ENCODE results near the gene LGALS4.
"Not testable (repeated sequence)": the region's sequence is repeated elsewhere in the genome, so short reads cannot be mapped to it uniquely, and the experiment has no call there.

Gene LGALS4, protein sequence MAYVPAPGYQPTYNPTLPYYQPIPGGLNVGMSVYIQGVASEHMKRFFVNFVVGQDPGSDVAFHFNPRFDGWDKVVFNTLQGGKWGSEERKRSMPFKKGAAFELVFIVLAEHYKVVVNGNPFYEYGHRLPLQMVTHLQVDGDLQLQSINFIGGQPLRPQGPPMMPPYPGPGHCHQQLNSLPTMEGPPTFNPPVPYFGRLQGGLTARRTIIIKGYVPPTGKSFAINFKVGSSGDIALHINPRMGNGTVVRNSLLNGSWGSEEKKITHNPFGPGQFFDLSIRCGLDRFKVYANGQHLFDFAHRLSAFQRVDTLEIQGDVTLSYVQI

GRCh38 chr19:38812841-38813320 lies at the start of gene LGALS4:
LGALS4 (minus strand) TSS chr19:38812945; CDS start chr19:38812886, 59 bp downstream.
- no peak for DNase-seq (ENCODE audit: low read depth in 2 of 2)

GRCh38 chr19:38861368-38861767 lies 48.6 kb upstream of the LGALS4 start:
- no peak for DNase-seq (ENCODE audit: low read depth in 2 of 2)

DNA sequence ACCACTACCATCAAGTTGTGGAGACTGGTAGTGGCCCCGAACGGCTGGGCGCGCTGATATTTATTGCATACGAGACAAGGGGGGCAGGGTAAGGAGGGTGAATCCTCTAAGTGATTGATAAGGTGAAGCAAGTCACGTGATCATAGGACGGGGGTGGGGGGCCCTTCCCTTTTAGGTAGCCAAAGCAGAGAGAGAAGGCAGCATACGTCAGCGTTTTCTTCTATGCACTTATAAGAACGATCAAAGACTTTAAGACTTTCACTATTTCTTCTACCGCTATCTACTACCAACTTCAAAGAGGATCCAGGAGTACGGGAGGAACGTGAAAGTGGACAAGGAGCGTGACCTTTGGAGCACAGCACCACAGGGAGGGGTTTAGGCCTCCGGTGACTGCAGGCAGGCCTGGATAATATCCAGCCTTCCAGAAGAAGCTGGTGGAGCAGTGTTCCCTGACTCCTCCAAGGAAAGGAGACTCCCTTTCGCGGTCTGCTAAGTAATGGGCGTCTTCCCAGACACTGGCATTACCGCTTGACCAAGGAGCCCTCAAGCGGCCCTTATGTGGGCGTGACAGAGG lies 47.0 kb upstream of the LGALS4 start:
- not testable (repeated sequence) for DNase-seq (ENCODE audit: low read depth in 2 of 2)

DNA sequence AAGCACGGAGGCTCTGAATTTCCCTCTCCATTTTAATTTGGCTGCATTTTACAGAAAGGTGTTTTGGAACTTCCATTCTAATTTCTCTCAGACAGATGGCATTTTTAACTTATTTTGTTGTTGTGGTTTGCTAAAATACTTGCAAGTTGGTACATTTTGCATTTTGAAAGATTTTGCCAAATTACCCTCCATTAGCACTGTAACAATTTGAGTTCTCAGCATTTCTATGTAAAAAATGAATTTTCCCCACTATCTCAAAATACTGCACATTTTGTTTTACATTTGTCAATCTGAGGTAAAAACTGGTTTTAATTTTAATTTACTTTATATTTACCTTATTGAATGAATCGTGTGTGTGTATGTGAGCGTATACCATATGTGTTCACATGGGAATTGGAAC lies 44.1 kb upstream of the LGALS4 start:
- DNase-seq (ENCODE audit: low read depth in 2 of 2) = no peak

DNA sequence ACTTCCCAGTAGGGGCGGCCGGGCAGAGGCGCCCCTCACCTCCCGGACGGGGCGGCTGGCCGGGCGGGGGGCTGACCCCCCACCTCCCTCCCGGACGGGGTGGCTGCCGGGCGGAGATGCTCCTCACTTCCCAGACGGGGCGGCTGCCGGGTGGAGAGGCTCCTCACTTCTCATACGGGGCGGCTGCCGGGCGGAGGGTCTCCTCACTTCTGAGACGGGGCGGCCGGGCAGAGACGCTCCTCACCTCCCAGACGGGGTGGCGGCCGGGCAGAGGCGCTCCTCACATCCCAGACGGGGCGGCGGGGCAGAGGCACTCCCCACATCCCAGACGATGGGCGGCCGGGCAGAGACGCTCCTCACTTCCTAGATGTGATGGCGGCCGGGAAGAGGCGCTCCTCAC lies 43.0 kb upstream of the LGALS4 start:
- DNase-seq (ENCODE audit: low read depth in 2 of 2) = not testable (repeated sequence)

DNA sequence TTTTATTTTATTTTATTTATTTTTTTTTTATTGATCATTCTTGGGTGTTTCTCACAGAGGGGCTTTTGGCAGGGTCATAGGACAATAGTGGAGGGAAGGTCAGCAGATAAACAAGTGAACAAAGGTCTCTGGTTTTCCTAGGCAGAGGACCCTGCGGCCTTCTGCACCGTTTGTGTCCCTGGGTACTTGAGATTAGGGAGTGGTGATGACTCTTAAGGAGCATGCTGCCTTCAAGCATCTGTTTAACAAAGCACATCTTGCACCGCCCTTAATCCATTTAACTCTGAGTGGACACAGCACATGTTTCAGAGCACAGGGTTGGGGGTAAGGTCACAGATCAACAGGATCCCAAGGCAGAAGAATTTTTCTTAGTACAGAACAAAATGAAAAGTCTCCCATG lies 42.2 kb upstream of the LGALS4 start:
- not testable (repeated sequence) for DNase-seq (ENCODE audit: low read depth in 2 of 2)

DNA sequence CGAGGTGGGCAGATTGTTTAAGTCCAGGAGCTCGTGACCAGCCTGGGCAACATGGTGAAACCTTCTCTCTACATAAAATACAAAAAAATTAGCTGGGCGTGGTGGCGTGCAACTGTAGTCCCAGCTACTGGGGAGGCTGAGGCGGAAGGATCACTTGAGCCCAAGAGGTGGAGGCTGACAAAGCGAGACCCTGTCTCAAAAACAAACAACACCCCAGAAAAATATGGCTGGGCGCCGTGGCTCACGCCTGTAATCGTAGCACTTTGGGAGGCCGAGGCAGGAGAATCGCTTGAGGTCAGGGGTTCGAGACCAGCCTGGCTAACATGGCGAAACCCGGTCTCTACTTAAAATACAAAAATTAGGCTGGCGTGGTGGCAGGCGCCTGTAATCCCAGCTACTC lies 40.5 kb upstream of the LGALS4 start:
- no peak for DNase-seq (ENCODE audit: low read depth in 2 of 2)

DNA sequence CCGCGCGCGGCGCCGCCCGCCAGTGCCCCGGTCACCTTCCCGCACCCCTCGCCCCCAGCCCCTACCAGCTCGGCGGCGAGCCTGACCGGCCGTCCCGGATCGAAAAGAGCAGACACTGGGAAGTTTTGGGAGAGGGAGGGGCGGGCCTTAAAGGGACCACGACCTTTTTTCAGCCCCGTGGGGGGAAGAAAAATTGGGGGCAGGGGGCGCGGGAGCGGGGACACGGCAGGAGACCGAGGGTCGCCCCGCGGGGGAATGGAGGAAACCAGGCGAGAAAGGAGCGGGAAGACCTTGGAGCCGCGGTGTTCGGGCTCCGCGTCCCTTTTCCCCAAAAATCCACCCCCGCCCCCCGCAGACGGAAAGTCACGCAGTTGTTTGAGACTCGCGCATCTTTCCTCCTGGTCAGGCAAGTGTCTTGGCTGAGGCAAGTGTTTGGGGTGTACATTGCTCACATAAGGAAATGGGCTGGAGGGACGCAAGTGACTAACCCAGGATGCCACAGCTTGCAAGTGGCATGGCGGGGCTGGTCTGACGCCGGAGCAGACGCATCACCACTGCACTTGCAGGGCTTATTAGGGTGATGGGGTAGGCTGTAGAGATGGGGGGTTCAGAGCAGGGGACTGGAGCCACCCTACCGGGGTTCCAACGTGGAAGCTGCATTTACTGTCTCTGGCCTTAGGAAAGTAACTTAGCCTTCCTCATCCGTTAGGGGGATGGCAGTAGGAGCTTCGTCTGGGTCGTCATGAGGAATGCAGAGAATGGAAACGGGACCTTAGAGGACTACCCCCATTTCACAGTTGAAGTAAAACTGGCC lies 39.7 kb upstream of the LGALS4 start:
- peak in 1 of 2 donors; percentile 39 for DNase-seq (ENCODE audit: low read depth in 2 of 2)

DNA sequence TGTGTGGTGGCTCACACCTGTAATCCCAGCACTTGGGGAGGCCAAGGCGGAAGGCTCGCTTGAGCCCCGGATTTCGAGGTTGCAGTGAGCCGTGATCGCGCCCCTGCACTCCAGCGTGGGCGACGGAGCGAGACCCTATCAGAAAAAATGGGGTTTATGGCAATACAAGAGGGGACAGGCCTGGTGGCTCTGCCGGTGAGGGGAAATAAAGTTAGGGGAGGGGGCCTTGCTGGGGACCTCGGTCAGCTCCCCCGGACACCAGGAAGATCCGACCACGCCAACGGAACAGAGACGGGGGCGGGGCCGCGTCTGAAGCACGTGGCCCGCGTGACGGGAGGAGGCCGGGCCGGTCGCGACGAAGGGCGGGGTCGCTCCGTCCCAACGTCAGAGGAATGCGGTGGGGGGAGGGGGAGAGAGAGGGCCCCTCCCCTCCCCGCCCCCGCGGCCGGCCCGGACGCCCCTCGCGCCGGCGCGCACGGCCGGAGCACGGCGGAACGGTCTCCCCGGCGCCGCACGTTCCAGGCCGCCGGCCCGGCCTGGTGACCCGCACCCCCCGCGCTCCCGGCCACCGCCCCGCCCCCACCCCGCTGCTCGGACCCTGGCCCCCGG lies 39.0 kb upstream of the LGALS4 start:
- peak; percentile 71 to 74 for DNase-seq (ENCODE audit: low read depth in 2 of 2)

GRCh38 chr19:38850976-38851621 lies 38.4 kb upstream of the LGALS4 start:
- no peak for DNase-seq (ENCODE audit: low read depth in 2 of 2)

- peak in 1 of 2 donors; percentile 95 for DNase-seq (ENCODE audit: low read depth in 2 of 2)
Measured at GRCh38 chr19:38850436-38850975, 37.8 kb upstream of the LGALS4 start.

DNA sequence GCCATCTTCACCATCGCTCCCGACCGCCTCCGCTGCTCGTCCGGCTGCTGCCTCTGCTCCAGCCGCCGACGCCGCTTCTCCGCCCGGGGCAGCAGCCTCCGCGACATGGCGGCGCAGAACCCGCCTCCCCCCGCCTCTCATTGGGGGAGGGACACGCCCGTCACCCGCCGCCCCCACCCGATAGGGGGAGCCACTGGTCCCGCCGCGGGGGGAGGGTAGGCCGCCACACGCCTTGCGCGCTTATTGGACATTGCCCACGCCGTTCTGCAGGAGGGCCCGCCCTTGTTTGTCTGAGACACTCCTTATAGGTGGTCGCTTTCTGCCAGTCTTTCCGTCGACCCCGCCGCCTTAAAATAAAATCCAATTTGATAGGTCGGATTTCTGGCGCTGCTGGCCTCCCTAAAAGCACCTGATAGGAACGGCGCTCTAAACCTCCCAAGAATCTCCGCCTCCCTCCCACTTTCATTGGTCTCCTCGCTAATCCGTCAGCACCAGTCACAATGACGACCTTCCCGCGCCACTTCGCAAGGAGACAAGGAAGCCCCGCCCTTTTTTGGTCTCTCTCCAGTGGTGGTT lies 37.2 kb upstream of the LGALS4 start, which contains the start of gene HNRNPL:
TSS of gene HNRNPL (minus strand) at position 127 of the 576 bp plus-strand sequence. CDS start at position 107, 20 bp downstream.
- peak; percentile 97 to 98 for DNase-seq (ENCODE audit: low read depth in 2 of 2)

GRCh38 chr19:38849147-38849859 lies 36.6 kb upstream of the LGALS4 start:
- DNase-seq (ENCODE audit: low read depth in 2 of 2) = peak; percentile 94 to 97

GRCh38 chr19:38848299-38849146 lies 35.8 kb upstream of the LGALS4 start:
- DNase-seq (ENCODE audit: low read depth in 2 of 2) = no peak

DNA sequence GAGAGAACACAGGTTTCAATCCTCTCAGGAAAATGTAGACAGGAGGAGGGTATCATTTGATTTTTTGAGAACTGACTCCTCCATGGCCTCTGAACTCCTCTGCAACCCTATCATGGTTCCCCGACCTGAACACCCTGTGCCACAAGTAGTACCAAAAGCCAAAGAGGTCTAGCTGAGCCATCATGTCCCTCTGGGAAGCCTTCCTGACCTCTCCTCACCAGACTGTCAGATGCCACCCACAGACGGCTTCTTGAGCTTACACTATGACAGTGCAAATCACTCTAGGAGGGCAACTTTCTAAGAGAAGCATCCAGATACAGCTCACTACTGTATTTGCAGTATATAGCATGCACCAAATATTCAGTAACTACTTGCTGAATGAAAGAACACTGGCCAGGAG lies 33.4 kb upstream of the LGALS4 start:
- DNase-seq (ENCODE audit: low read depth in 2 of 2) = no peak

DNA sequence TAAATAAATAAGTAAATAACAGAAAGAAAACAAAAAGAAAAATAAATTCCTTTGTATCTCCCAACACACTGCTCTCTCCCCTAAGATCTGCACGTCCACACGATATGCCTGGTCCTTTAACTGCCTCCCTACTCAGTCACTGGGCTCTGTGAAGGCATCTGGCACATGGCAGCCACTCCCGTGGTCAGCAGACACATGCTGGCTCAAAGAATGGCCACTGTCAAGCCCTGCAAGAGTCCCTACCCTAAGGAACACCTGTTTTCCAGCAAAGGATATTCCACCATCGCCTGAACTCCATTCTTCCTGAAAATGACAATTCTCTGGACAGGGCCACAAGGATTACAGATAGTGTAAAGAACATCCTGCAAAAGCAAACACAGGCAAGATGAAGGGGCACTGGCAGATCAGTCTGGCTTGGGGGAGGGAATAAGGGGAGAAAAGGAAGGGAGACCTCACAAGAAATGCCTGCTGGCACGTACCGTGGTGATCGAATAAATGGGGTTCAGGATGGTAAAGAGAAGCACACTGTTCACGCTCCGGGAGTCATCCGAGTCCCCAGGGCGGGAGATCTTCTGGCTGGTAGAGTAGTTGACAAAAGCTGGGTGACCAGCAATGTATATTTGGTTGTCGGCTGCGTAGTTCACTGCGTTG lies 32.8 kb upstream of the LGALS4 start:
- no peak for DNase-seq (ENCODE audit: low read depth in 2 of 2)

DNA sequence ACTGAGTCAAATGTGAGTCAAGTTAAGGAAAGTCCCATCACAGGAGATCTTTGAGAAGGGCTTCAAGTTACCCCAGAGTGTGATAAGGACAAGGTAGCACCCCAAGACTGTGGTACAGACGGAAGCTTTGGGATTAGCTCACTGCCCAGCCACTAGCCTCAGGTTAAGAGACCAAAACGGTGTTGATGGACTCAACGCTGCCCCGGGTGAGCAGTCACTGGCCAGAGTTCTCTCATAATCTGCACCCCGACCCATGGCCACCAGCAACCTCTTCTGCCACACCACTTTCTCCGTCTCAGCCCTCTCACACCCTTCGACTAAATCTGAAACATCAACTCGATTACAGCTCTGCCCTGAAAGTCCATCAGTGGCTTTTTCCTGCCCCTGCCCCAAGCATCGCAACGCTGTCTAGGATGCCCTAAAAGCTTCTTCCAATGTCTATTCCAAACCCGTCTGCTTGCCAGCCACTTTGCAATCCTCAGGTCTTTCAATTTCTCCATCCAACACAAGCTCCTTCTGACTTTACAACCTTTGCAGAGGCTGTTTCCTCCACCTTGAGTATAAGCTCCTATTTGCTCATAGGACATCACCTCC lies 31.4 kb upstream of the LGALS4 start:
- no peak for DNase-seq (ENCODE audit: low read depth in 2 of 2)

GRCh38 chr19:38843175-38843758 lies 30.5 kb upstream of the LGALS4 start:
- DNase-seq (ENCODE audit: low read depth in 2 of 2) = no peak
